Thyroid gland (tissue), 4 donors: Measurements from ENCODE around the gene KNCN.

Experiments used
- CTCF ChIP-seq, 6 experiments: fragments of 200-600 bp in 3 of 6; fragments of 450-650 bp in 3 of 6; sonication (generic) in 3 of 6; IDR thresholded peaks; one replicate each; pipeline ENCODE4 v1.5.1; 2016 to 2019; ENCODE audit warnings: antibody characterized with exemption in 6 of 6, mild to moderate bottlenecking in 2 of 6, inconsistent platforms in 1 of 6, moderate library complexity in 1 of 6
- POLR2A ChIP-seq, 2 donors: fragments of 450-650 bp; IDR thresholded peaks; one replicate each; pipeline ENCODE4 v1.6.1; 2017; ENCODE audit warnings: antibody characterized with exemption in 2 of 2, mild to moderate bottlenecking in 2 of 2, moderate library complexity in 1 of 2

GRCh38 chr1:46580140-46580903 lies 28.9 kb upstream of the KNCN start:
- TF ChIP-seq POLR2A (IDR thresholded peaks at IDR 0.05) (no peak), CTCF (IDR thresholded peaks at IDR 0.05) (no peak)
